Muscle layer of duodenum (tissue), 2 donors: ENCODE measurements around the gene RLF.
A peak's percentile ranks its signal among the peaks of the same experiment; 100 is the strongest.
"Not testable (repeated sequence)": the region's sequence is repeated elsewhere in the genome, so short reads cannot be mapped to it uniquely, and the experiment has no call there.

Experiments
- H3K27ac ChIP-seq: one replicate; pipeline ENCODE4 v1.7.0; 2013; ENCODE audit warnings: mild to moderate bottlenecking, low read length
- H3K27me3 ChIP-seq: one replicate; pipeline ENCODE4 v1.7.0; 2013; ENCODE audit warnings: low read depth, mild to moderate bottlenecking, control low read depth, low read length
- H3K36me3 ChIP-seq, 2 donors: one replicate each; pipeline ENCODE4 v1.7.0; 2013; ENCODE audit warnings: low read length in 2 of 2, control low read depth in 1 of 2, mild to moderate bottlenecking in 1 of 2; ENCODE audit not compliant: insufficient read depth in 2 of 2, control insufficient read depth in 1 of 2
- H3K4me1 ChIP-seq, 2 donors: one replicate each; pipeline ENCODE4 v1.7.0; 2013; ENCODE audit warnings: low read length in 2 of 2, mild to moderate bottlenecking in 2 of 2, control low read depth in 1 of 2, moderate library complexity in 1 of 2; ENCODE audit not compliant: insufficient read depth in 2 of 2, control insufficient read depth in 1 of 2
- H3K4me3 ChIP-seq, 2 donors: one replicate each; pipeline ENCODE4 v1.7.0; 2013; ENCODE audit warnings: low read length in 2 of 2, low read depth in 1 of 2, mild to moderate bottlenecking in 1 of 2
- H3K9me3 ChIP-seq, 2 donors: one replicate each; pipeline ENCODE4 v1.7.0; 2013; ENCODE audit warnings: low read length in 2 of 2, control low read depth in 1 of 2, mild to moderate bottlenecking in 1 of 2; ENCODE audit not compliant: control insufficient read depth in 1 of 2
- donor health status: healthy.

Gene RLF

GRCh38 chr1:40176989-40177388, 15.8 kb downstream of the RLF start:
- not testable (repeated sequence) for H3K9me3 ChIP-seq, H3K4me3 ChIP-seq, H3K27ac ChIP-seq, H3K36me3 ChIP-seq, H3K4me1 ChIP-seq, H3K27me3 ChIP-seq

- Histone ChIP-seq H3K4me3 (no peak overlapping the region), H3K27me3 (no peaks in the 10 kb centered on the region), H3K9me3 (no peaks in the 10 kb centered on the region), H3K36me3 (no peaks in the 10 kb centered on the region), H3K4me1 (peaks cover 6 to 20% of the 10 kb centered on the region in 2 donors), H3K27ac (no peak overlapping the region)
Observed at GRCh38 chr1:40178200-40178599, 17.0 kb downstream of the RLF start.

GRCh38 chr1:40179496-40180089, 18.4 kb downstream of the RLF start:
- H3K4me1 ChIP-seq, result peaks cover 7 to 22% of the 10 kb centered on the region in 2 donors

GRCh38 chr1:40183055-40183710, 22.0 kb downstream of the RLF start:
- no peak overlapping the region for H3K27ac ChIP-seq
- H3K36me3 ChIP-seq, result no peaks in the 10 kb centered on the region
- H3K4me1 ChIP-seq, result peaks cover 7 to 23% of the 10 kb centered on the region in 2 donors
- H3K4me3 ChIP-seq, result no peak overlapping the region
- H3K27me3 ChIP-seq, result no peaks in the 10 kb centered on the region
- H3K9me3 ChIP-seq, result no peaks in the 10 kb centered on the region

More at GRCh38 chr1:40179496-40180089, 18.4 kb downstream of the RLF start:
- Histone ChIP-seq H3K4me3 (no peak overlapping the region), H3K9me3 (no peaks in the 10 kb centered on the region), H3K27ac (no peak overlapping the region), H3K27me3 (no peaks in the 10 kb centered on the region), H3K36me3 (no peaks in the 10 kb centered on the region)

DNA sequence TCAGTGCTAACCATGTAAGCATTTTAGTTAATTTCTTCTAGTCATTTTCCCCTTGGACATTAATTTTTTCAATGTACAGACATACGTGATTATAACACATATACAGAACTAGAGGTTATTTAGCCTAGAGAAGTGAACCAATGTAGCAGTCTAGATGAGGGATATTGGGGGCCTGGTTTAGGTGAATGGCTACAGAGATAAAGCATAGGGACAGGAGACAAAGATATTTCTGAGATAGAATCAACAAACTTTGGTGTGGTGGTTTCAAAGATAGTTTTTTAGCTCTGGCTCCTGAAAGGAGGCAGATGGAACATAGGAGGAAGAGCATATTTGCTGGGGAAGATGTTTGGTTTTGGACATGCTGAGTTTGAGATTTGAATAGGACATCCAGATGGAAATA, 23.0 kb downstream of the RLF start:
- Histone ChIP-seq H3K4me1 (peaks cover 7 to 24% of the 10 kb centered on the region in 2 donors), H3K36me3 (no peaks in the 10 kb centered on the region), H3K4me3 (no peak overlapping the region), H3K27ac (no peak overlapping the region), H3K27me3 (no peaks in the 10 kb centered on the region), H3K9me3 (no peaks in the 10 kb centered on the region)

GRCh38 chr1:40185951-40186864, 25.0 kb downstream of the RLF start:
- Histone ChIP-seq H3K9me3 (no peaks in the 10 kb centered on the region), H3K27ac (no peak overlapping the region), H3K27me3 (no peaks in the 10 kb centered on the region), H3K36me3 (peaks cover 0 to 5% of the 10 kb centered on the region in 2 donors), H3K4me3 (no peak overlapping the region), H3K4me1 (peaks cover 7 to 24% of the 10 kb centered on the region in 2 donors)

- H3K36me3 ChIP-seq, result peaks cover 0 to 15% of the 10 kb centered on the region in 2 donors
- no peak overlapping the region for H3K4me3 ChIP-seq
- H3K4me1 ChIP-seq, result peaks cover 7 to 23% of the 10 kb centered on the region in 2 donors
- no peaks in the 10 kb centered on the region for H3K27me3 ChIP-seq
- no peaks in the 10 kb centered on the region for H3K9me3 ChIP-seq
- H3K27ac ChIP-seq, result peak overlapping the region; percentile 65
Observed at GRCh38 chr1:40187399-40187798, 26.2 kb downstream of the RLF start.

- peaks cover 8 to 30% of the 10 kb centered on the region in 2 donors for H3K36me3 ChIP-seq
- not testable (repeated sequence) for H3K4me3 ChIP-seq, H3K27me3 ChIP-seq, H3K27ac ChIP-seq, H3K4me1 ChIP-seq, H3K9me3 ChIP-seq
Observed at GRCh38 chr1:40194639-40195038, 33.5 kb downstream of the RLF start.

- Histone ChIP-seq H3K4me3 (no peak overlapping the region), H3K9me3 (no peaks in the 10 kb centered on the region), H3K36me3 (peaks cover 12 to 15% of the 10 kb centered on the region in 2 donors), H3K4me1 (no peaks in the 10 kb centered on the region), H3K27me3 (no peaks in the 10 kb centered on the region), H3K27ac (no peak overlapping the region)
Observed at GRCh38 chr1:40197656-40198055, 36.5 kb downstream of the RLF start.

DNA sequence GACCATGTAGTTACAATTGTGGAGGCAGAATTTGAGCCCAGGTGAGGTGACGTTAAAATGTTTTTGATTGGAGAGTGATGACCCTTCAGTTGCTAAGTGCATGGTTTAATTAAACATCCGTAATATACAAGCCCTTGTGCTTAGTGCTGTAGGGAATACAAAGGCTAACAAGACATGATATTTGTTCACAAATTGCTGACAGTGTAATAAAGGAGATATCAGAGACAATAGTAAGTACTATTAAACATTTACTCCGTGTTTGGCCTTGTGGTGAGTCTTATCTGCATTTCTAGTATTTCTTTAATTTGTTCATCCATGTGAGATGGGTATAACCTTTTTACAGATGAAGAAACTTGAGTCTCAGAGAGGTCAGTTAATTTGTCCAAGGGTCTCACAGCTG, 37.9 kb downstream of the RLF start:
- no peaks in the 10 kb centered on the region for H3K4me1 ChIP-seq
- no peak overlapping the region for H3K4me3 ChIP-seq
- peaks cover 12 to 18% of the 10 kb centered on the region in 2 donors for H3K36me3 ChIP-seq
- H3K27ac ChIP-seq, result no peak overlapping the region
- H3K27me3 ChIP-seq, result no peaks in the 10 kb centered on the region
- no peaks in the 10 kb centered on the region for H3K9me3 ChIP-seq

- H3K4me3 ChIP-seq, result no peak overlapping the region
- H3K27ac ChIP-seq, result no peak overlapping the region
- H3K27me3 ChIP-seq, result no peaks in the 10 kb centered on the region
- peaks cover 15 to 22% of the 10 kb centered on the region in 2 donors for H3K36me3 ChIP-seq
- H3K9me3 ChIP-seq, result no peaks in the 10 kb centered on the region
- no peaks in the 10 kb centered on the region for H3K4me1 ChIP-seq
Observed at GRCh38 chr1:40204856-40205255, 43.7 kb downstream of the RLF start.
